ENCODE results near the gene EFHD1.

- no peak for TF ChIP-seq SOX5 (CRISPR knock-in tag; IDR thresholded peaks at IDR 0.05; ENCODE audit: borderline replicate concordance)
- no peak for TF ChIP-seq EZH2 (conservative IDR thresholded peaks at IDR 0.05; ENCODE audit: low read depth, low read length)
- no peak for TF ChIP-seq STAT6 (CRISPR knock-in tag; IDR thresholded peaks at IDR 0.05; ENCODE audit: borderline replicate concordance)
- TF ChIP-seq RFXAP (CRISPR knock-in tag; IDR thresholded peaks at IDR 0.05; ENCODE audit: borderline replicate concordance), result no peak
- no peak for TF ChIP-seq CBX5 (CRISPR knock-in tag; IDR thresholded peaks at IDR 0.05; ENCODE audit: borderline replicate concordance)
- no peak for TF ChIP-seq DBP (CRISPR knock-in tag; IDR thresholded peaks at IDR 0.05; ENCODE audit: not compliant biosample characterization)
- no peak for TF ChIP-seq CTCF (CRISPR knock-in tag; IDR thresholded peaks at IDR 0.05)
- no peak for TF ChIP-seq TCF7 (IDR thresholded peaks at IDR 0.05; ENCODE audit: low read depth)
- TF ChIP-seq SIN3A (IDR thresholded peaks at IDR 0.05; ENCODE audit: borderline replicate concordance, low read depth, low read length), result no peak
- no peak for TF ChIP-seq ZNF883 (CRISPR knock-in tag; IDR thresholded peaks at IDR 0.05; ENCODE audit: not compliant biosample characterization)
- peak; percentile 17; the same call in 1 of the 2 replicates for TF ChIP-seq ZNF687 (CRISPR knock-in tag; IDR thresholded peaks at IDR 0.05)
- no peak for TF ChIP-seq NR2F6 (IDR thresholded peaks at IDR 0.05)
- TF ChIP-seq NR2F6 (CRISPR knock-in tag; IDR thresholded peaks at IDR 0.05), result no peak
- no peak for TF ChIP-seq FOXA3 (CRISPR knock-in tag; IDR thresholded peaks at IDR 0.05)
- no peak for TF ChIP-seq ZNF136 (CRISPR knock-in tag; IDR thresholded peaks at IDR 0.05; ENCODE audit: low read depth)
Observed at GRCh38 chr2:232628466-232629128, 4.8 kb upstream of the EFHD1 start.

Measured in HepG2 (cell line).